NCI-H128 (cell line): ENCODE measurements around the gene RNF135.
"Not testable (repeated sequence)": the region's sequence is repeated elsewhere in the genome, so short reads cannot be mapped to it uniquely, and the experiment has no call there.

Source experiments
- DNase-seq: peaks from one replicate; lab custom pipeline; 2025; ENCODE audit not compliant: unreplicated experiment; lab: John Stamatoyannopoulos, UW

Gene RNF135

GRCh38 chr17:30970831-30971567 lies at the start of gene RNF135:
RNF135 (plus strand) TSS chr17:30971039; CDS start chr17:30971074, 35 bp downstream.
- DNase-seq, result no peak

GRCh38 chr17:30921544-30922196 lies 49.2 kb upstream of the RNF135 start, which contains the start of gene ADAP2:
ADAP2 (plus strand) TSS chr17:30921945; CDS start chr17:30922015, 70 bp downstream.
- DNase-seq, result no peak

- DNase-seq, result no peak
Observed at GRCh38 chr17:30922235-30923030, 48.4 kb upstream of the RNF135 start.

GRCh38 chr17:30924341-30924740 lies 46.5 kb upstream of the RNF135 start:
- no peak for DNase-seq

- no peak for DNase-seq
Observed at GRCh38 chr17:30926516-30926915, 44.3 kb upstream of the RNF135 start.

GRCh38 chr17:30927756-30928155 lies 43.1 kb upstream of the RNF135 start:
- DNase-seq, result no peak

- DNase-seq, result no peak
Observed at GRCh38 chr17:30928584-30928983, 42.3 kb upstream of the RNF135 start.

- DNase-seq, result no peak
Observed at GRCh38 chr17:30929081-30929633, 41.7 kb upstream of the RNF135 start.

GRCh38 chr17:30929861-30930260 lies 41.0 kb upstream of the RNF135 start:
- not testable (repeated sequence) for DNase-seq

GRCh38 chr17:30930495-30930894 lies 40.3 kb upstream of the RNF135 start:
- no peak for DNase-seq

- DNase-seq, result not testable (repeated sequence)
Observed at GRCh38 chr17:30931582-30931981, 39.3 kb upstream of the RNF135 start.

- no peak for DNase-seq
Observed at GRCh38 chr17:30933966-30934365, 36.9 kb upstream of the RNF135 start.

GRCh38 chr17:30939051-30939689 lies 31.7 kb upstream of the RNF135 start:
- DNase-seq, result no peak

- no peak for DNase-seq
Observed at GRCh38 chr17:30942308-30943079, 28.3 kb upstream of the RNF135 start.

GRCh38 chr17:30947796-30948195 lies 23.0 kb upstream of the RNF135 start:
- DNase-seq, result no peak

- no peak for DNase-seq
Observed at GRCh38 chr17:30950189-30950588, 20.6 kb upstream of the RNF135 start.

- no peak for DNase-seq
Observed at GRCh38 chr17:30950669-30951399, 20.0 kb upstream of the RNF135 start.

- DNase-seq, result no peak
Observed at GRCh38 chr17:30952638-30953393, 18.0 kb upstream of the RNF135 start.
